Upper lobe of left lung (tissue), 6 donors: Measurements from ENCODE around the gene HARBI1. TPM values are rescaled to one million over a fixed set of nuclear protein-coding genes. Genes with fewer than 3 reads are reported as not detected.

Source experiments
- ATAC-seq, 2 donors: fragments of 200-7000 bp; cut with Tn5 transposase; one replicate each; pipeline ENCODE4 v1.9.1; 2022; ENCODE audit warnings: mild to moderate bottlenecking in 2 of 2, moderate library complexity in 2 of 2; ENCODE audit not compliant: low FRiP score in 2 of 2
- DNase-seq, 2 donors: peaks; one replicate each; pipeline ENCODE4 v3.0.0-alpha.2; 2019 to 2020
- H3K27ac ChIP-seq, 4 donors: fragments of 200-600 bp; sonication (generic); one replicate each; pipeline ENCODE4 v1.5.1; 2016 to 2019
- H3K27me3 ChIP-seq, 4 donors: fragments of 200-600 bp; sonication (generic); one replicate each; pipeline ENCODE4 v1.5.1; 2017 to 2019
- H3K36me3 ChIP-seq, 4 donors: fragments of 200-600 bp; sonication (generic); one replicate each; pipeline ENCODE4 v1.5.1; 2016 to 2019
- H3K4me1 ChIP-seq, 4 donors: fragments of 200-600 bp; sonication (generic); one replicate each; pipeline ENCODE4 v1.5.1; 2018 to 2019
- H3K4me3 ChIP-seq, 4 donors: fragments of 200-600 bp; sonication (generic); one replicate each; pipeline ENCODE4 v1.5.1; 2017 to 2019; ENCODE audit warnings: mild to moderate bottlenecking in 2 of 4, moderate library complexity in 1 of 4
- H3K9me3 ChIP-seq, 4 donors: fragments of 200-600 bp; sonication (generic); one replicate each; pipeline ENCODE4 v1.5.1; 2018 to 2019
- EP300 ChIP-seq, 4 donors: sonication (generic); formaldehyde crosslinking; IDR thresholded peaks; one replicate each; pipeline ENCODE4 v1.5.1; 2017; ENCODE audit warnings: antibody characterized with exemption in 4 of 4, control low read depth in 2 of 4
- POLR2A ChIP-seq, 4 donors: fragments of 450-650 bp; IDR thresholded peaks; one replicate each; pipeline ENCODE4 v1.5.1; 2016 to 2017; ENCODE audit warnings: antibody characterized with exemption in 4 of 4, mild to moderate bottlenecking in 2 of 4
- POLR2AphosphoS5 ChIP-seq, 2 donors: sonication (generic); formaldehyde crosslinking; IDR thresholded peaks; one replicate each; pipeline ENCODE4 v1.5.1; 2017; ENCODE audit warnings: antibody characterized with exemption in 2 of 2
- WGBS, 2 donors: methylation state at CpG; one replicate each; pipeline ENCODE4 v1.1.5; 2017 to 2018; 5-methylcytosine and 5-hydroxymethylcytosine counted together
- total RNA-seq, 6 donors: library from RNA; depleted of rRNA in 4 of 6; stranded (reverse); fragments of >200 nt in 4 of 6; gene quantifications; one replicate each; pipeline versions ENCODE4 v1.1.0 to v1.2.1, GENCODE V29; 2016 to 2021
- TF ChIP-seq, protein P1 (sequence below), 6 experiments: fragments of 450-650 bp in 4 of 6; fragments of 200-600 bp in 2 of 6; sonication (generic) in 2 of 6; IDR thresholded peaks; one replicate each; pipeline ENCODE4 v1.5.1; 2016 to 2019; ENCODE audit warnings: antibody characterized with exemption in 6 of 6
- donor health status: DM: no; HTN: no; CAD: no; lungs with moderate emphysema.
- donor health status: DM: no; HTN: yes; CAD: no; lungs with severe emphysema.

Gene HARBI1
- total RNA-seq, 6 donors from 2014 or later: 1.8 to 5.5 (median 3.3) TPM

GRCh38 chr11:46642627-46643335, 25.8 kb upstream of the HARBI1 start:
- H3K4me3 ChIP-seq: no peak overlapping the region
- no peaks in the 10 kb centered on the region for H3K4me1 ChIP-seq
- DNase-seq: no peak
- WGBS, 2 donors: 88 to 90% methylated on average over 7 to 8 of the region's 8 CpGs
- peaks cover 16 to 53% (median 25%) of the 10 kb centered on the region in 4 donors for H3K36me3 ChIP-seq
- no peaks in the 10 kb centered on the region for H3K9me3 ChIP-seq
- no peak for ATAC-seq
- no peak for TF ChIP-seq EP300 (IDR thresholded peaks at IDR 0.05)
- no peak for TF ChIP-seq POLR2A (IDR thresholded peaks at IDR 0.05)
- TF ChIP-seq POLR2AphosphoS5 (IDR thresholded peaks at IDR 0.05): no peak
- TF ChIP-seq, protein P1, sequence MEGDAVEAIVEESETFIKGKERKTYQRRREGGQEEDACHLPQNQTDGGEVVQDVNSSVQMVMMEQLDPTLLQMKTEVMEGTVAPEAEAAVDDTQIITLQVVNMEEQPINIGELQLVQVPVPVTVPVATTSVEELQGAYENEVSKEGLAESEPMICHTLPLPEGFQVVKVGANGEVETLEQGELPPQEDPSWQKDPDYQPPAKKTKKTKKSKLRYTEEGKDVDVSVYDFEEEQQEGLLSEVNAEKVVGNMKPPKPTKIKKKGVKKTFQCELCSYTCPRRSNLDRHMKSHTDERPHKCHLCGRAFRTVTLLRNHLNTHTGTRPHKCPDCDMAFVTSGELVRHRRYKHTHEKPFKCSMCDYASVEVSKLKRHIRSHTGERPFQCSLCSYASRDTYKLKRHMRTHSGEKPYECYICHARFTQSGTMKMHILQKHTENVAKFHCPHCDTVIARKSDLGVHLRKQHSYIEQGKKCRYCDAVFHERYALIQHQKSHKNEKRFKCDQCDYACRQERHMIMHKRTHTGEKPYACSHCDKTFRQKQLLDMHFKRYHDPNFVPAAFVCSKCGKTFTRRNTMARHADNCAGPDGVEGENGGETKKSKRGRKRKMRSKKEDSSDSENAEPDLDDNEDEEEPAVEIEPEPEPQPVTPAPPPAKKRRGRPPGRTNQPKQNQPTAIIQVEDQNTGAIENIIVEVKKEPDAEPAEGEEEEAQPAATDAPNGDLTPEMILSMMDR (IDR thresholded peaks at IDR 0.05): no peak
- H3K27ac ChIP-seq: no peak overlapping the region
- H3K27me3 ChIP-seq: no peaks in the 10 kb centered on the region

- no peaks in the 10 kb centered on the region for H3K27me3 ChIP-seq
- ATAC-seq: no peak
- no peaks in the 10 kb centered on the region for H3K4me1 ChIP-seq
- no peaks in the 10 kb centered on the region for H3K9me3 ChIP-seq
- H3K27ac ChIP-seq: no peak overlapping the region
- peaks cover 9 to 43% (median 16%) of the 10 kb centered on the region in 4 donors for H3K36me3 ChIP-seq
- 77 to 84% methylated on average over 3 of the region's 3 CpGs for WGBS, 2 donors
- DNase-seq: no peak
- H3K4me3 ChIP-seq: no peak overlapping the region
- TF ChIP-seq, protein P1 (IDR thresholded peaks at IDR 0.05): no peak
- TF ChIP-seq EP300 (IDR thresholded peaks at IDR 0.05) (no peak), POLR2A (IDR thresholded peaks at IDR 0.05) (no peak), POLR2AphosphoS5 (IDR thresholded peaks at IDR 0.05) (no peak)
Measured at GRCh38 chr11:46641639-46642038, 24.6 kb upstream of the HARBI1 start.

GRCh38 chr11:46640036-46640788, 23.2 kb upstream of the HARBI1 start:
- no peaks in the 10 kb centered on the region for H3K4me1 ChIP-seq
- no peak overlapping the region for H3K27ac ChIP-seq
- ATAC-seq (no peak), DNase-seq (no peak)
- peaks cover 0 to 35% (median 5%) of the 10 kb centered on the region in 4 donors for H3K36me3 ChIP-seq
- TF ChIP-seq EP300 (IDR thresholded peaks at IDR 0.05) (no peak), POLR2A (IDR thresholded peaks at IDR 0.05) (no peak), POLR2AphosphoS5 (IDR thresholded peaks at IDR 0.05) (no peak)
- TF ChIP-seq, protein P1 (IDR thresholded peaks at IDR 0.05): no peak
- H3K9me3 ChIP-seq: no peaks in the 10 kb centered on the region
- WGBS, 2 donors: 94% methylated on average over 6 of the region's 6 CpGs
- H3K4me3 ChIP-seq: no peak overlapping the region
- H3K27me3 ChIP-seq: no peaks in the 10 kb centered on the region

- Histone ChIP-seq H3K36me3 (peaks cover 0 to 26% (median 5%) of the 10 kb centered on the region in 4 donors), H3K4me1 (no peaks in the 10 kb centered on the region), H3K27ac (no peak overlapping the region), H3K4me3 (no peak overlapping the region), H3K27me3 (no peaks in the 10 kb centered on the region), H3K9me3 (no peaks in the 10 kb centered on the region)
- 93 to 94% methylated on average over 7 of the region's 7 CpGs for WGBS, 2 donors
- DNase-seq (no peak), ATAC-seq (no peak)
- TF ChIP-seq, protein P1 (IDR thresholded peaks at IDR 0.05): no peak
- TF ChIP-seq EP300 (IDR thresholded peaks at IDR 0.05) (no peak), POLR2A (IDR thresholded peaks at IDR 0.05) (no peak), POLR2AphosphoS5 (IDR thresholded peaks at IDR 0.05) (no peak)
Measured at GRCh38 chr11:46639197-46639839, 22.3 kb upstream of the HARBI1 start.
